Measurements from ENCODE around the gene INTS1. TPM values are rescaled to one million over a fixed set of nuclear protein-coding genes. Genes with fewer than 3 reads are reported as not detected.

INTS1 gene
- total and polyA plus RNA-seq, 2 of the 4 experiments (the other 2 are of a cell fraction) = 9.3 to 40.1 TPM

DNA sequence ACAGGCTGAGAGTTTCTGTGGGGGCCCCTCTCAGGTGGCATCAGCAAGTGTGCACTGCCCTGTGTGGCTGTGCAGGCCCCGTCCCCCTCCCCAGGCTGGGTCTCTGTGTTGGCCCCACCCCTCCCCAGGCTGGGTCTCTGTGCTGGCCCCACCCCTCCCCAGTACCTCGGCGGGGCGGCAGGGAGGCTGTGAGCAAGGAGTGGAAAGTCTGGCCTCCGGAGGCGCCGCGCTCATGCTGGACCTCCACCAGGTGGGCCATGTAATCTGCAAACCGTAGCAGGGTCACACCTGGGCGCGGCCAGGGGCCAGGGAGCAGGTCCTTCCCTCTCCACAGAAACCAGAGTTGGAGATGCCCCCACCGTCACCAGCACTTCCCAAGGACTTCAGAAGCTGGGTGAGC is 23.5 kb downstream of the INTS1 start:
- Histone ChIP-seq H3K9me1 (ENCODE audit: insufficient read depth, low read length) (no peaks in the 10 kb centered on the region), H3K9me3 (ENCODE audit: control insufficient read depth, insufficient read depth, low read length) (no peaks in the 10 kb centered on the region), H2AK9ac (replicated peaks; ENCODE audit: low read depth, low read length, poor library complexity) (no peak overlapping the region), H3K9ac (ENCODE audit: low read depth, low read length) (no peak overlapping the region), H2BK15ac (ENCODE audit: low read depth, low read length) (no peak overlapping the region), H2AFZ (replicated peaks; ENCODE audit: low read length, poor library complexity) (no peak overlapping the region), H3K4me3 (ENCODE audit: insufficient read depth, low read depth, low read length) (no peak overlapping the region), H3K27me3 (ENCODE audit: control insufficient read depth, insufficient read depth, low read length) (no peaks in the 10 kb centered on the region), H3K23ac (ENCODE audit: low read depth, low read length) (no peak overlapping the region), H4K8ac (ENCODE audit: low read depth in 2 of 2, low read length in 2 of 2) (no peak overlapping the region), H3K79me1 (ENCODE audit: low read depth in 1 of 2, low read length in 2 of 2) (no peaks in the 10 kb centered on the region), H2AK5ac (ENCODE audit: low read depth, low read length) (no peak overlapping the region), H3K56ac (ENCODE audit: extremely low read depth, insufficient read depth, low read length) (no peak overlapping the region), H3K36me3 (ENCODE audit: control insufficient read depth, insufficient read depth, low read length) (peaks cover 83% of the 10 kb centered on the region), H3K4ac (ENCODE audit: low read depth, low read length) (no peak overlapping the region), H3K4me1 (ENCODE audit: control insufficient read depth, insufficient read depth, low read length) (no peaks in the 10 kb centered on the region), H2BK20ac (ENCODE audit: low read depth, low read length) (no peak overlapping the region), H4K20me1 (ENCODE audit: insufficient read depth, low read length) (no peaks in the 10 kb centered on the region), H3K14ac (replicated peaks; ENCODE audit: low read depth, low read length) (no peak overlapping the region), H4K91ac (ENCODE audit: insufficient read depth, low read depth, low read length) (no peak overlapping the region), H4K5ac (ENCODE audit: low read depth, low read length) (no peak overlapping the region), H3K4me2 (ENCODE audit: low read depth, low read length) (no peak overlapping the region), H2BK120ac (ENCODE audit: low read depth, low read length) (no peak overlapping the region), H2BK5ac (ENCODE audit: low read depth, low read length, poor library complexity, severe bottlenecking) (no peak overlapping the region), H3K27ac (ENCODE audit: insufficient read depth, low read length) (no peak overlapping the region), H3K18ac (ENCODE audit: low read depth, low read length) (no peak overlapping the region)
- TF ChIP-seq, protein P1, sequence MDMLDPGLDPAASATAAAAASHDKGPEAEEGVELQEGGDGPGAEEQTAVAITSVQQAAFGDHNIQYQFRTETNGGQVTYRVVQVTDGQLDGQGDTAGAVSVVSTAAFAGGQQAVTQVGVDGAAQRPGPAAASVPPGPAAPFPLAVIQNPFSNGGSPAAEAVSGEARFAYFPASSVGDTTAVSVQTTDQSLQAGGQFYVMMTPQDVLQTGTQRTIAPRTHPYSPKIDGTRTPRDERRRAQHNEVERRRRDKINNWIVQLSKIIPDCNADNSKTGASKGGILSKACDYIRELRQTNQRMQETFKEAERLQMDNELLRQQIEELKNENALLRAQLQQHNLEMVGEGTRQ (IDR thresholded peaks at IDR 0.05; ENCODE audit: low read depth, low read length) = no peak
- TF ChIP-seq POLR2A (IDR thresholded peaks at IDR 0.05; ENCODE audit: low read depth, low read length) (no peak), RFX5 (IDR thresholded peaks at IDR 0.05; ENCODE audit: low read depth, low read length) (no peak), MAFK (IDR thresholded peaks at IDR 0.05; ENCODE audit: low read depth, low read length) (no peak), RAD21 (IDR thresholded peaks at IDR 0.05; ENCODE audit: low read length) (no peak), MAZ (IDR thresholded peaks at IDR 0.05; ENCODE audit: borderline replicate concordance, low read depth, low read length) (no peak), SMC3 (IDR thresholded peaks at IDR 0.05; ENCODE audit: low read depth, low read length) (no peak), CEBPB (IDR thresholded peaks at IDR 0.05; ENCODE audit: low read depth, low read length) (no peak), CHD1 (IDR thresholded peaks at IDR 0.05; ENCODE audit: low read depth, low read length) (no peak), MXI1 (IDR thresholded peaks at IDR 0.05; ENCODE audit: borderline replicate concordance, low read depth, low read length) (no peak), NFE2L2 (IDR thresholded peaks at IDR 0.05; ENCODE audit: low read depth, low read length) (no peak), BHLHE40 (IDR thresholded peaks at IDR 0.05; ENCODE audit: low read depth, low read length) (no peak), RCOR1 (IDR thresholded peaks at IDR 0.05; ENCODE audit: insufficient replicate concordance, low read length) (no peak), FOS (IDR thresholded peaks at IDR 0.05; ENCODE audit: low read depth, low read length) (no peak)
- TF ChIP-seq, protein P2, sequence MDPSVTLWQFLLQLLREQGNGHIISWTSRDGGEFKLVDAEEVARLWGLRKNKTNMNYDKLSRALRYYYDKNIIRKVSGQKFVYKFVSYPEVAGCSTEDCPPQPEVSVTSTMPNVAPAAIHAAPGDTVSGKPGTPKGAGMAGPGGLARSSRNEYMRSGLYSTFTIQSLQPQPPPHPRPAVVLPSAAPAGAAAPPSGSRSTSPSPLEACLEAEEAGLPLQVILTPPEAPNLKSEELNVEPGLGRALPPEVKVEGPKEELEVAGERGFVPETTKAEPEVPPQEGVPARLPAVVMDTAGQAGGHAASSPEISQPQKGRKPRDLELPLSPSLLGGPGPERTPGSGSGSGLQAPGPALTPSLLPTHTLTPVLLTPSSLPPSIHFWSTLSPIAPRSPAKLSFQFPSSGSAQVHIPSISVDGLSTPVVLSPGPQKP (IDR thresholded peaks at IDR 0.05; ENCODE audit: borderline replicate concordance, low read depth, low read length) = no peak
- TF ChIP-seq, protein P3, sequence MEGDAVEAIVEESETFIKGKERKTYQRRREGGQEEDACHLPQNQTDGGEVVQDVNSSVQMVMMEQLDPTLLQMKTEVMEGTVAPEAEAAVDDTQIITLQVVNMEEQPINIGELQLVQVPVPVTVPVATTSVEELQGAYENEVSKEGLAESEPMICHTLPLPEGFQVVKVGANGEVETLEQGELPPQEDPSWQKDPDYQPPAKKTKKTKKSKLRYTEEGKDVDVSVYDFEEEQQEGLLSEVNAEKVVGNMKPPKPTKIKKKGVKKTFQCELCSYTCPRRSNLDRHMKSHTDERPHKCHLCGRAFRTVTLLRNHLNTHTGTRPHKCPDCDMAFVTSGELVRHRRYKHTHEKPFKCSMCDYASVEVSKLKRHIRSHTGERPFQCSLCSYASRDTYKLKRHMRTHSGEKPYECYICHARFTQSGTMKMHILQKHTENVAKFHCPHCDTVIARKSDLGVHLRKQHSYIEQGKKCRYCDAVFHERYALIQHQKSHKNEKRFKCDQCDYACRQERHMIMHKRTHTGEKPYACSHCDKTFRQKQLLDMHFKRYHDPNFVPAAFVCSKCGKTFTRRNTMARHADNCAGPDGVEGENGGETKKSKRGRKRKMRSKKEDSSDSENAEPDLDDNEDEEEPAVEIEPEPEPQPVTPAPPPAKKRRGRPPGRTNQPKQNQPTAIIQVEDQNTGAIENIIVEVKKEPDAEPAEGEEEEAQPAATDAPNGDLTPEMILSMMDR (conservative IDR thresholded peaks at IDR 0.05; ENCODE audit: low read depth, low read length) = no peak
- ChIA-PET CTCF (no interaction called here), POLR2A (ENCODE audit: unreplicated experiment) (no interaction called here)
- intact Hi-C loops (cut with micrococcal nuclease) (no loop called here), dilution Hi-C loops (cut with HindIII; ENCODE audit: low sequenced_read_pairs, unreplicated experiment) (no loop called here), in situ Hi-C loops (cut with MboI; ENCODE audit: low sequenced_read_pairs) (no loop called here)
- no TSS peak for BruUV-seq (replicated peaks)
- no peak for ATAC-seq (ENCODE audit: low read depth)
- no peak for DNase-seq
- 92% methylated on average over 4 of the region's 12 CpGs; no CpG with 5 or more reads in 1 of the 2 experiments for WGBS, 2 experiments (ENCODE audit: extremely low coverage in 2 of 2, insufficient read length in 1 of 2)

All from IMR-90 (cell line).